ENCODE data around the gene JSRP1.

DNA sequence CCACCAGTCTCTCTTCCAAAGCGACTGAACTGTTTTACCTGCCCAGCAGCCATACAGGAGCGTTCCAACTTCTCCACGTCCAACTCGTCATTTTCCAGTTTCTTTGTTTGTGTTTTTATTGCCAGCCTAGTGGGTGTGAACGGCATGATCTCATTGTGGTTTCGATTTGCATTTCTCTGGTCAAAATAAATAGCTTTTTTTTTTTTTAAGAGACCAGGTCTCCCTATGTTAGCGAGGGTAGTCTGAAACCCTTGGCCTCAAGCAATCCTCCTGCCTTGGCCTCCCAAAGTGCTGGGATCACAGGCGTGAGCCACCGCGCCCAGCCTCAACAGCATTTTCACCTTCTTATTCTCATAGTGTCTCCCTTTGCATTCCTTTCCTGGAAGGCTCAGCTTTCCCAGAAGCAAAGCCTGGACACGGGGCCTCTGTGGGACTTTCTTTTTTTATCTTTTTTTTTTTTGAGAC, 4.2 kb upstream of the JSRP1 start:
- TF ChIP-seq, protein P1, sequence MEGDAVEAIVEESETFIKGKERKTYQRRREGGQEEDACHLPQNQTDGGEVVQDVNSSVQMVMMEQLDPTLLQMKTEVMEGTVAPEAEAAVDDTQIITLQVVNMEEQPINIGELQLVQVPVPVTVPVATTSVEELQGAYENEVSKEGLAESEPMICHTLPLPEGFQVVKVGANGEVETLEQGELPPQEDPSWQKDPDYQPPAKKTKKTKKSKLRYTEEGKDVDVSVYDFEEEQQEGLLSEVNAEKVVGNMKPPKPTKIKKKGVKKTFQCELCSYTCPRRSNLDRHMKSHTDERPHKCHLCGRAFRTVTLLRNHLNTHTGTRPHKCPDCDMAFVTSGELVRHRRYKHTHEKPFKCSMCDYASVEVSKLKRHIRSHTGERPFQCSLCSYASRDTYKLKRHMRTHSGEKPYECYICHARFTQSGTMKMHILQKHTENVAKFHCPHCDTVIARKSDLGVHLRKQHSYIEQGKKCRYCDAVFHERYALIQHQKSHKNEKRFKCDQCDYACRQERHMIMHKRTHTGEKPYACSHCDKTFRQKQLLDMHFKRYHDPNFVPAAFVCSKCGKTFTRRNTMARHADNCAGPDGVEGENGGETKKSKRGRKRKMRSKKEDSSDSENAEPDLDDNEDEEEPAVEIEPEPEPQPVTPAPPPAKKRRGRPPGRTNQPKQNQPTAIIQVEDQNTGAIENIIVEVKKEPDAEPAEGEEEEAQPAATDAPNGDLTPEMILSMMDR (IDR thresholded peaks at IDR 0.05; ENCODE audit: low read depth, low read length, missing input control), result no peak
- TF ChIP-seq GABPA (IDR thresholded peaks at IDR 0.05 in 1 of 2, conservative IDR thresholded peaks at IDR 0.05 in 1 of 2) (no peak), YY1 (IDR thresholded peaks at IDR 0.05) (no peak), RXRA (IDR thresholded peaks at IDR 0.05) (no peak), NR2F2 (IDR thresholded peaks at IDR 0.05) (no peak), EGR1 (IDR thresholded peaks at IDR 0.05; ENCODE audit: low read depth in 2 of 2) (no peak), RAD21 (IDR thresholded peaks at IDR 0.05) (no peak), JUND (IDR thresholded peaks at IDR 0.05) (no peak), TAF1 (conservative IDR thresholded peaks at IDR 0.05) (no peak), FOXA2 (IDR thresholded peaks at IDR 0.05) (no peak), SP1 (IDR thresholded peaks at IDR 0.05) (no peak)
- TF ChIP-seq, protein P2, sequence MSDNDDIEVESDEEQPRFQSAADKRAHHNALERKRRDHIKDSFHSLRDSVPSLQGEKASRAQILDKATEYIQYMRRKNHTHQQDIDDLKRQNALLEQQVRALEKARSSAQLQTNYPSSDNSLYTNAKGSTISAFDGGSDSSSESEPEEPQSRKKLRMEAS (IDR thresholded peaks at IDR 0.05), result no peak
- TF ChIP-seq, protein P3, sequence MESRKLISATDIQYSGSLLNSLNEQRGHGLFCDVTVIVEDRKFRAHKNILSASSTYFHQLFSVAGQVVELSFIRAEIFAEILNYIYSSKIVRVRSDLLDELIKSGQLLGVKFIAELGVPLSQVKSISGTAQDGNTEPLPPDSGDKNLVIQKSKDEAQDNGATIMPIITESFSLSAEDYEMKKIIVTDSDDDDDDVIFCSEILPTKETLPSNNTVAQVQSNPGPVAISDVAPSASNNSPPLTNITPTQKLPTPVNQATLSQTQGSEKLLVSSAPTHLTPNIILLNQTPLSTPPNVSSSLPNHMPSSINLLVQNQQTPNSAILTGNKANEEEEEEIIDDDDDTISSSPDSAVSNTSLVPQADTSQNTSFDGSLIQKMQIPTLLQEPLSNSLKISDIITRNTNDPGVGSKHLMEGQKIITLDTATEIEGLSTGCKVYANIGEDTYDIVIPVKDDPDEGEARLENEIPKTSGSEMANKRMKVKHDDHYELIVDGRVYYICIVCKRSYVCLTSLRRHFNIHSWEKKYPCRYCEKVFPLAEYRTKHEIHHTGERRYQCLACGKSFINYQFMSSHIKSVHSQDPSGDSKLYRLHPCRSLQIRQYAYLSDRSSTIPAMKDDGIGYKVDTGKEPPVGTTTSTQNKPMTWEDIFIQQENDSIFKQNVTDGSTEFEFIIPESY (IDR thresholded peaks at IDR 0.05), result no peak
- TF ChIP-seq, protein P4, sequence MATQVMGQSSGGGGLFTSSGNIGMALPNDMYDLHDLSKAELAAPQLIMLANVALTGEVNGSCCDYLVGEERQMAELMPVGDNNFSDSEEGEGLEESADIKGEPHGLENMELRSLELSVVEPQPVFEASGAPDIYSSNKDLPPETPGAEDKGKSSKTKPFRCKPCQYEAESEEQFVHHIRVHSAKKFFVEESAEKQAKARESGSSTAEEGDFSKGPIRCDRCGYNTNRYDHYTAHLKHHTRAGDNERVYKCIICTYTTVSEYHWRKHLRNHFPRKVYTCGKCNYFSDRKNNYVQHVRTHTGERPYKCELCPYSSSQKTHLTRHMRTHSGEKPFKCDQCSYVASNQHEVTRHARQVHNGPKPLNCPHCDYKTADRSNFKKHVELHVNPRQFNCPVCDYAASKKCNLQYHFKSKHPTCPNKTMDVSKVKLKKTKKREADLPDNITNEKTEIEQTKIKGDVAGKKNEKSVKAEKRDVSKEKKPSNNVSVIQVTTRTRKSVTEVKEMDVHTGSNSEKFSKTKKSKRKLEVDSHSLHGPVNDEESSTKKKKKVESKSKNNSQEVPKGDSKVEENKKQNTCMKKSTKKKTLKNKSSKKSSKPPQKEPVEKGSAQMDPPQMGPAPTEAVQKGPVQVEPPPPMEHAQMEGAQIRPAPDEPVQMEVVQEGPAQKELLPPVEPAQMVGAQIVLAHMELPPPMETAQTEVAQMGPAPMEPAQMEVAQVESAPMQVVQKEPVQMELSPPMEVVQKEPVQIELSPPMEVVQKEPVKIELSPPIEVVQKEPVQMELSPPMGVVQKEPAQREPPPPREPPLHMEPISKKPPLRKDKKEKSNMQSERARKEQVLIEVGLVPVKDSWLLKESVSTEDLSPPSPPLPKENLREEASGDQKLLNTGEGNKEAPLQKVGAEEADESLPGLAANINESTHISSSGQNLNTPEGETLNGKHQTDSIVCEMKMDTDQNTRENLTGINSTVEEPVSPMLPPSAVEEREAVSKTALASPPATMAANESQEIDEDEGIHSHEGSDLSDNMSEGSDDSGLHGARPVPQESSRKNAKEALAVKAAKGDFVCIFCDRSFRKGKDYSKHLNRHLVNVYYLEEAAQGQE (IDR thresholded peaks at IDR 0.05), result no peak
